Activated CD4-positive, alpha-beta T cell treated with anti-CD3 and anti-CD28 coated beads, Interleukin-2, Interleukin-6, amounts not matched to agents 100 ng/mL and 50 ng/mL, durations not matched to agents 16 hours and 8 hours (primary cell): ENCODE measurements around the gene PCDHGA1.
A peak's percentile ranks its signal among the peaks of the same experiment; 100 is the strongest.
"Not testable (repeated sequence)": the region's sequence is repeated elsewhere in the genome, so short reads cannot be mapped to it uniquely, and the experiment has no call there.

Source experiments
- DNase-seq: peaks from one replicate; pipeline ENCODE4 v3.0.0-alpha.2; 2020

PCDHGA1 gene

GRCh38 chr5:141330299-141331080 is at the start of gene PCDHGA1:
Gene PCDHGA1, plus strand, starts transcription at chr5:141330514.
- peak; percentile 20 for DNase-seq

DNA sequence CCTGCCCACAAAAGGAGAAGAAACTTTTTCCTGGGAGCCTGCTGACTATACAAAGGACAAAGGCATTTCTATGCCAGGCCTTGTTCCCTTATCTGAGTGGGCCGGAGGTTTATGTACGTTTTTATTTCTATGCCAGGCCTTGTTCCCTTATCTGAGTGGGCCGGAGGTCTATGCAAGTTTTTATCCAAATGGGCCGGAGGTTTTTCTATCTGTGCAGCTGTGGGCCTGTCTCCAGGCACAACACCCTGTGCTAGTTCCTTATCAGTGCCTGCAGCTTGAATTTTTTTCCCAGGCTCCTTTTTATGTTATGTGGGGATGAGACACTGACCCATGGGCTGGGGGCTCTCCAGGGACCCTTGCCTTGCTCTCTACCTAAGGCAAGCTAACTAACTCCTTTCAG is 31.9 kb upstream of the PCDHGA1 start:
- DNase-seq, result no peak

- DNase-seq, result no peak
Measured at GRCh38 chr5:141303756-141304155, 26.6 kb upstream of the PCDHGA1 start, which contains the start of gene SLC25A2. Gene SLC25A2, minus strand, starts transcription at chr5:141304049. Its CDS starts 184 bp downstream, at chr5:141303865.

- no peak for DNase-seq
Measured at GRCh38 chr5:141306630-141307029, 23.7 kb upstream of the PCDHGA1 start.

DNA sequence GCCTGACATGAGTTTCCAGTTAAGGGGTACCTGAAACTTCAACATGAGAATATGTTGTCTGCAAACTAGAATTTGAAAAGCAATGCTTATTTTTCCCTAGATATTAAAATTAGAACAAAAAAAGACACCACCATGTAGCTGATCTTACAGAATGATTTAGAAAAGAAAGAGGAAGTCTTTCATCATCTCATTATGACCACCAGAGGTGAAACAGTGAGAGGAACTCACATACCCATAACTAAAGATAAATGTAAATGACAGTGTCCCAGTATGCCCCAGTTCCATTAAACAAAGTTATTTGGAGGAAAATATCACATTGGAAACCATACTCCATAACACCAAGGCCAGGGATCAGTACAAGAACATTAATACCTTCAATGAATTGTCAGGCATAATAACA is 16.6 kb upstream of the PCDHGA1 start:
- DNase-seq, result no peak

DNA sequence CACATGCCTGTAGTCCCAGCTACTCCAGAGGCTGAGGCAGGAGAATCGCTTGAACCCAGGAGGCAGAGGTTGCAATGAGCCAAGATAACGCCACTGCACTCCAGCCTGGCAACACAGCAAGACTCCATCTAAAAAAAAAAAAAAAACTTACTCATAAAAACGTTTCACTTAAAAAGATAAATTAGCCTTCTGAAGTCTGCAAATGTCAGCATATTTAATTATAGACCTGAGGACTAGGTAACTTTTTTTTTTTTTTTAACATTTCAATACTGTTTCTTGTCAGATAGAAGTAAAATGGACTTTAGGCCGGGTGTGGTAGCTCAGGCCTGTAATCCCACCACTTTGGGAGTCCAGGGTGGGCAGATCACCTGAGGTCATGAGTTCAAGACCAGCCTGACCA is 13.4 kb upstream of the PCDHGA1 start:
- not testable (repeated sequence) for DNase-seq

- no peak for DNase-seq
Measured at GRCh38 chr5:141319202-141319601, 11.1 kb upstream of the PCDHGA1 start.

DNA sequence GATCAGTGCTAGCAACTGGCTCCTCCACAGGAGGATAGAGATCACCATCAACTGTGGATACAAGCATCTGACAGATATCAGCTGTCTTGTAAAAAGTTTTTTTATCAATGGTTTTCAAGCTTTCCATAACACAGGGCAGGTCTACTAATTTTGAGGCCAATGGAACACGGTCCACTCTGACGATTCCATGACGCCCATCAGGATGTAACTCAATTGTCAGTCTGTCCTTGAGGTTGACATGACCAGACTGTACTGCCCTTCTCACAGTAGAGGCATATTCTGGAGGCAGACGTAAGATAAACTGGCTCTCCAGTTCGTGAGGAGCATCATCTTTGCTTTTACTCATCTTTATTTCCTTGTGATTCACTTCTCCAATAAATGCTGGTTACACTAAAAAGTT is 10.6 kb upstream of the PCDHGA1 start:
- DNase-seq, result no peak

- peak; percentile 94 for DNase-seq
Measured at GRCh38 chr5:141320225-141321169, 9.8 kb upstream of the PCDHGA1 start, which contains the start of gene TAF7. Gene TAF7, minus strand, starts transcription at chr5:141320784. Its CDS starts 740 bp downstream, at chr5:141320044.

DNA sequence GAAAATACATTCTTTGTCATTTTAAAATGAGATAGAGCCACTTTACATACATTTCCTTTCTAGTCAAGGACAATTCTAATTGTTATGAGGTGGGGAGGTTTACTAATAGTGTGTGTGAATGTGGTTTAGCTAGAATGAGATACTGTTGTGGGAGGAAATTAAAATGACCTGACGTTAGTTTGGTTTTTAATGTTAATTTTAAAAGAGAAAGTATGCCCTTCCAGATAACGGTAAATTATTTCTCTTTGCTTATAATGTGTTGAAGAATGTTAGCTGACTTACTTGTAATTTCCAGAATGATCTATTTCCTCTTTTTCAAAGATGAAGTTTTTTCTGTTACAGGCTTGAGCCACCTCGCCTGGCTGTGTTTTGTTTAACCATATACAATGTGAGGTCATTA is 8.1 kb upstream of the PCDHGA1 start:
- no peak for DNase-seq

DNA sequence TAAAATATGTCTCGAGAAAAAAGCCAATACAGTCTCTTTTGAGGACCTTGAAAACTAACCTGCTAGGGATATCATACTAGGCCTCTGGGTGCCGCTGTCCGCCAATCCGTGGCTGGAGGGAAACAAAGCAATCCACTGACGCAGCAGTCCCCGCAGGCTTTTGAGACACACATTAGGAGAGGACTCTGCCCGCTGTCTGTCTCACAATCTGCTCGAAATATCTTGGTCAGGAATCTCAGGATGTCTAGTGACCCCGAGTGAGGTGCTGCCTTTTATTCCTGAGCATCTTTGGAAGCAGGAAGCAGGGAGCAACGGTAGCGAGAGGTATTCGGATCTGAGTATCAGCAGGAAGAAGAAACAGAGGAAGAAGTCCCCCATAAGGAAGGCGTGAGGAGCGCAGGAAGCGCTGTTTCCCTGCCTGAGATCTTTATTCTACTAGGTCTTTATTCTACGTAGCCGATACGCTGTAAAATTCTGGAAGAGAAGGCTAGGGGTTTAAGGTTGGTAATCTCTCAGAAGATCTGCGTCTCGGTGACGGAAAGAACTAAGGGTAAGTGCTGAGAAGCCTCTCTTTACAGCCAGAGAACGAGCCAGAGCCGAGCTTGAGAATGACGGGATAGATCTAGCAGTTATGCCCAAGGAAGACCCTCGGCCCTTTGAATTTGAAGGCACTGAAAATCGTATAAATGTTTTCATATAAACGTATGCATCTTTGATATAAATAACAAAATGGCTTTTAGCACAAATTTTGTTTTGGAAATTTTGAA is 4.0 kb upstream of the PCDHGA1 start:
- DNase-seq, result peak; percentile 62

DNA sequence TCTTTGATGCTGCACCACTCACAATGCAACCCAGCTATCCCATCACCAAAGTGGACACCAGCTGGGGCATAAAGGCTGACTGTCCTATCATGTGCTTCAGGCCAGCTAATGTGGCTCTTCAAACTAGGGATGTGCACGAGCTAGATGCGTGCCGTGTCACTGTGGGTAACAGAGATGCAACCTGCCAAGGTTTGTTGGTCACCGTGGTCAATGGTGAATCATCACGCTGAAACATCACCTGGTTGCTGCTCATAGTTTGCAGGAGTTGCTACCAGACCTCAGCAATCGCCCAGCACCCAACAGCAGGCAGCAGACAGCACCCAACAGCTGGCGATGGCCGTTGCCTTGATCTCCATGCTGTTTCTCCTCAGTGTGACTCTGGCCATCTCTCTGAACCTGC is 2.1 kb upstream of the PCDHGA1 start:
- DNase-seq, result no peak

GRCh38 chr5:141332571-141332970 is 2.3 kb downstream of the PCDHGA1 start:
- not testable (repeated sequence) for DNase-seq

DNA sequence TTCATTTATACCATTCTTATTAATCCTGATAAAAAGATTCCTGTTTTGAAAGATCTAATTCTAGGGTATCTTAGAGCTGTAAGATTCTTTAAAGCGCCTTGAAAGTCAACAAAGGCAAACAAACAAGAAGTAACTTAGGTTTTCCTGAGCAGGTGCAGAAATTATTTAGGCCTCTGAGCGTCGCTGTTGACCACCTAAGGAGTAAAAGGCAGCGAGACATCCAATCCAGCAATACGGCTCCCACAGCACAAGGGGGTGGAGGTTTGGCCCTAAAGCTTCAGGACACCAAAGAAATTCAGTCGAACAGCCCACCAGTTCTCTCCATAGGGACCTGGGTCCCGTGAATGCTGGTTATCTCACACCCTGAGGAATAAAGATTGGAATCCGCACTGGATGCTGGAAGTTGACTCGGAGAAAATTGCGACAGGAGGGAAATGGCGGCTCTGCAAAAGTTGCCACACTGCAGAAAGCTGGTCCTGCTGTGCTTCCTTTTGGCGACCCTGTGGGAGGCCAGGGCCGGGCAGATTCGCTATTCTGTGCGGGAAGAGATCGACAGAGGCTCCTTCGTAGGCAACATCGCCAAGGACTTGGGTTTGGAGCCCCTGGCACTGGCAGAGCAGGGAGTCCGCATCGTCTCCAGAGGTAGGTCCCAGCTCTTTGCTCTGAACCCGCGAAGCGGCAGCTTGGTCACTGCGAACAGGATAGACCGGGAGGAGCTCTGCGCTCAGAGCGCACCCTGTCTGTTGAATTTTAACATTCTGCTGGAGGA is 8.4 kb downstream of the PCDHGA1 start, which contains the start of gene PCDHGA2:
PCDHGA2 (plus strand) TSS at position 223 of the 769 bp plus-strand sequence.
- peak; percentile 9 for DNase-seq

GRCh38 chr5:141340781-141341354 is 10.6 kb downstream of the PCDHGA1 start:
- DNase-seq, result not testable (repeated sequence)

- no peak for DNase-seq
Measured at GRCh38 chr5:141342773-141343172, 12.5 kb downstream of the PCDHGA1 start.

GRCh38 chr5:141343242-141343952 is 13.1 kb downstream of the PCDHGA1 start, which contains the start of gene PCDHGA3:
Gene PCDHGA3, plus strand, starts transcription at chr5:141343829. Its CDS starts 205 bp downstream, at chr5:141344034.
- DNase-seq, result peak; percentile 30

DNA sequence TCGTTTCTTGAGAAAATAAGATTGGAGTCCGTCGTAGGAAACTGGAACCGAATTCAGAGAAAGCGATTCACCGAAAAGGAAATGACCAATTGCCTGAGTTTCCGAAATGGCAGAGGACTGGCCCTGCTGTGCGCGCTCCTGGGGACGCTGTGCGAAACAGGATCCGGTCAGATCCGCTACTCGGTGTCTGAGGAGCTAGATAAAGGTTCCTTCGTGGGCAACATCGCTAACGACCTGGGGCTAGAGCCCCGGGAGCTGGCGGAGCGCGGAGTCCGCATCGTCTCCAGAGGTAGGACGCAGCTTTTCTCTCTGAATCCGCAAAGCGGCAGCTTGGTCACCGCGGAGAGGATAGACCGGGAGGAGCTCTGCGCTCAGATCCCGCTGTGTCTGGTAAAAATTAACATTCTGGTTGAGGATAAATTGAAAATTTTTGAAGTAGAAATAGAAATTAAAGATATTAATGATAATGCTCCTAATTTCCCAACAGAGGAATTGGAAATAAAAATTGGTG is 13.7 kb downstream of the PCDHGA1 start:
- no peak for DNase-seq

DNA sequence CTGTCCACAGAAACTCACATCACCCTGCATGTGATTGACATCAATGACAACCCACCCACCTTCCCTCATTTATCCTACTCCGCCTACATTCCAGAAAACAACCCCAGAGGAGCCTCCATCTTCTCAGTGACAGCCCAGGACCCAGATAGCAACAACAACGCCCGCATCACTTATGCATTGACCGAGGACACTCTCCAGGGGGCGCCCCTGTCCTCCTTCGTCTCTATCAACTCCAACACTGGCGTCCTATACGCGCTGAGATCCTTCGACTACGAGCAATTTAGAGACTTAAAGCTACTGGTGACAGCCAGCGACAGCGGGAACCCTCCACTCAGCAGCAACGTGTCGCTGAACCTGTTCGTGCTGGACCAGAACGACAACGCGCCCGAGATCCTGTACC is 15.0 kb downstream of the PCDHGA1 start:
- no peak for DNase-seq

- not testable (repeated sequence) for DNase-seq
Measured at GRCh38 chr5:141346017-141346416, 15.7 kb downstream of the PCDHGA1 start.
